Sigmoid colon (tissue), 7 donors: ENCODE results near the gene MTSS2. TPM values are rescaled to one million over a fixed set of nuclear protein-coding genes. Genes with fewer than 3 reads are reported as not detected.

Experiments used
- DNase-seq: peaks from one replicate; pipeline ENCODE4 v3.0.0-alpha.2; 2019
- H3K27ac ChIP-seq, 4 donors: fragments of 200-600 bp; sonication (generic); one replicate each; pipeline ENCODE4 v1.5.1; 2016 to 2019; ENCODE audit warnings: mild to moderate bottlenecking in 1 of 4
- H3K27me3 ChIP-seq, 3 donors: fragments of 200-600 bp; sonication (generic); one replicate each; pipeline ENCODE4 v1.5.1; 2019; ENCODE audit warnings: mild to moderate bottlenecking in 1 of 3
- H3K36me3 ChIP-seq, 4 donors: fragments of 200-600 bp; sonication (generic); one replicate each; pipeline ENCODE4 v1.5.1; 2016 to 2019
- H3K4me1 ChIP-seq, 4 donors: fragments of 200-600 bp; sonication (generic); one replicate each; pipeline ENCODE4 v1.5.1; 2017 to 2019
- H3K4me3 ChIP-seq, 4 donors: fragments of 200-600 bp; sonication (generic); one replicate each; pipeline ENCODE4 v1.5.1; 2017 to 2019; ENCODE audit warnings: mild to moderate bottlenecking in 2 of 4, moderate library complexity in 1 of 4
- H3K9me3 ChIP-seq, 4 donors: fragments of 200-600 bp in 3 of 4; sonication (generic) in 3 of 4; one replicate each; pipeline versions ENCODE4 v1.5.1 to v1.6.1; 2013 to 2019
- CTCF ChIP-seq, 4 experiments: fragments of 450-650 bp in 3 of 4; fragments of 200-600 bp in 1 of 4; IDR thresholded peaks; one replicate each; pipeline ENCODE4 v1.5.1; 2016 to 2019; ENCODE audit warnings: antibody characterized with exemption in 4 of 4, mild to moderate bottlenecking in 3 of 4, moderate library complexity in 2 of 4
- EP300 ChIP-seq, 4 donors: sonication (generic); formaldehyde crosslinking; IDR thresholded peaks; one replicate each; pipeline ENCODE4 v1.6.1; 2017; ENCODE audit warnings: antibody characterized with exemption in 4 of 4
- POLR2A ChIP-seq, 2 donors: fragments of 450-650 bp; IDR thresholded peaks; one replicate each; pipeline ENCODE4 v1.6.1; 2016; ENCODE audit warnings: antibody characterized with exemption in 2 of 2, mild to moderate bottlenecking in 2 of 2, moderate library complexity in 2 of 2
- POLR2AphosphoS5 ChIP-seq, 4 donors: sonication (generic); formaldehyde crosslinking; IDR thresholded peaks; one replicate each; pipeline ENCODE4 v1.6.1; 2017; ENCODE audit warnings: antibody characterized with exemption in 4 of 4
- WGBS, 2 donors: extraction: QIAGEN DNeasy Blood & Tissue Kit; methylation state at CpG; one replicate each; pipeline ENCODE4 v1.1.7; 2013; 5-methylcytosine and 5-hydroxymethylcytosine counted together
- intact Hi-C: fragments of 100-400 bp; cut with DNase I; formaldehyde crosslinking; loops from one replicate; pipeline ENCODE4 v1.15.1; 2023
- polyA plus RNA-seq, 3 donors: library from polyadenylated mRNA; stranded (reverse); fragments of 200-250 nt; gene quantifications; one replicate each; pipeline ENCODE4 v1.2.3, GENCODE V29; 2013
- total RNA-seq, 4 donors: library from RNA; depleted of rRNA; stranded (reverse); fragments of >200 nt; gene quantifications; one replicate each; pipeline ENCODE4 v1.1.0, GENCODE V29; 2016
- donor health status: healthy with polysubstance abuse.
- donor health status: Bipolar disorder and iron deficiency.
- donor health status: healthy.

The MTSS2 gene
- total and polyA plus RNA-seq, 7 donors = 5.4 to 100.0 (median 36.4) TPM

GRCh38 chr16:70652322-70652721, 33.5 kb downstream of the MTSS2 start:
- Histone ChIP-seq H3K27ac (no peak overlapping the region), H3K27me3 (no peaks in the 10 kb centered on the region), H3K4me3 (no peak overlapping the region), H3K9me3 (no peaks in the 10 kb centered on the region), H3K36me3 (no peaks in the 10 kb centered on the region), H3K4me1 (peaks cover 0 to 8% (median 6%) of the 10 kb centered on the region in 4 donors)
- WGBS, 2 donors = 83 to 84% methylated on average over 2 of the region's 2 CpGs
- intact Hi-C loops = loop anchor here (2.0 to 10.0 kb wide), 3 partner anchors 75 to 278 kb away; no protein-coding TSS in a partner anchor
- no peak for DNase-seq
- no peak for TF ChIP-seq POLR2AphosphoS5 (IDR thresholded peaks at IDR 0.05)
- TF ChIP-seq POLR2A (IDR thresholded peaks at IDR 0.05) = no peak

GRCh38 chr16:70651524-70651923, 34.3 kb downstream of the MTSS2 start:
- 56 to 81% methylated on average over 3 of the region's 3 CpGs for WGBS, 2 donors
- Histone ChIP-seq H3K9me3 (no peaks in the 10 kb centered on the region), H3K27me3 (no peaks in the 10 kb centered on the region), H3K4me3 (no peak overlapping the region), H3K27ac (no peak overlapping the region), H3K36me3 (no peaks in the 10 kb centered on the region), H3K4me1 (peaks cover 0 to 14% (median 6%) of the 10 kb centered on the region in 4 donors)
- intact Hi-C loops = loop anchor here (5.0 to 10.0 kb wide), 2 partner anchors 74 to 277 kb away; no protein-coding TSS in a partner anchor
- DNase-seq = no peak
- no peak for TF ChIP-seq POLR2AphosphoS5 (IDR thresholded peaks at IDR 0.05)
- TF ChIP-seq CTCF (IDR thresholded peaks at IDR 0.05) = no peak
- no peak for TF ChIP-seq POLR2A (IDR thresholded peaks at IDR 0.05)
- TF ChIP-seq EP300 (IDR thresholded peaks at IDR 0.05) = no peak

GRCh38 chr16:70650216-70650615, 35.6 kb downstream of the MTSS2 start:
- 74 to 80% methylated on average over 4 of the region's 4 CpGs for WGBS, 2 donors
- H3K4me1 ChIP-seq = peaks cover 0 to 14% (median 6%) of the 10 kb centered on the region in 4 donors
- no peaks in the 10 kb centered on the region for H3K9me3 ChIP-seq
- H3K36me3 ChIP-seq = no peaks in the 10 kb centered on the region
- no peak overlapping the region for H3K4me3 ChIP-seq
- intact Hi-C loops = loop anchor here (5.0 to 10.0 kb wide), 2 partner anchors 73 to 275 kb away; no protein-coding TSS in a partner anchor
- H3K27me3 ChIP-seq = no peaks in the 10 kb centered on the region
- no peak for DNase-seq
- no peak overlapping the region for H3K27ac ChIP-seq
- TF ChIP-seq POLR2AphosphoS5 (IDR thresholded peaks at IDR 0.05) = no peak
- TF ChIP-seq POLR2A (IDR thresholded peaks at IDR 0.05) = no peak
- TF ChIP-seq EP300 (IDR thresholded peaks at IDR 0.05) = no peak
- no peak for TF ChIP-seq CTCF (IDR thresholded peaks at IDR 0.05)

GRCh38 chr16:70649300-70649699, 36.6 kb downstream of the MTSS2 start:
- intact Hi-C loops = no loop called here
- TF ChIP-seq POLR2AphosphoS5 (IDR thresholded peaks at IDR 0.05) (no peak), EP300 (IDR thresholded peaks at IDR 0.05) (no peak), POLR2A (IDR thresholded peaks at IDR 0.05) (no peak), CTCF (IDR thresholded peaks at IDR 0.05) (no peak)

GRCh38 chr16:70648606-70649005, 37.2 kb downstream of the MTSS2 start:
- Histone ChIP-seq H3K9me3 (no peaks in the 10 kb centered on the region), H3K4me1 (peaks cover 0 to 6% (median 0%) of the 10 kb centered on the region in 4 donors), H3K27me3 (no peaks in the 10 kb centered on the region), H3K4me3 (no peak overlapping the region), H3K36me3 (no peaks in the 10 kb centered on the region), H3K27ac (no peak overlapping the region)
- intact Hi-C loops = no loop called here
- TF ChIP-seq POLR2A (IDR thresholded peaks at IDR 0.05) (no peak), EP300 (IDR thresholded peaks at IDR 0.05) (no peak), CTCF (IDR thresholded peaks at IDR 0.05) (no peak), POLR2AphosphoS5 (IDR thresholded peaks at IDR 0.05) (no peak)
- 91% methylated on average over 6 of the region's 6 CpGs for WGBS, 2 donors
- no peak for DNase-seq

More at GRCh38 chr16:70649300-70649699, 36.6 kb downstream of the MTSS2 start:
- peaks cover 0 to 11% (median 4%) of the 10 kb centered on the region in 4 donors for H3K4me1 ChIP-seq
- H3K9me3 ChIP-seq = no peaks in the 10 kb centered on the region
- no peaks in the 10 kb centered on the region for H3K36me3 ChIP-seq
- DNase-seq = no peak
- no peak overlapping the region for H3K4me3 ChIP-seq
- H3K27me3 ChIP-seq = no peaks in the 10 kb centered on the region
- H3K27ac ChIP-seq = no peak overlapping the region
- WGBS, 2 donors = 86 to 90% methylated on average over 7 of the region's 7 CpGs
